H1 (cell line): Measurements from ENCODE around the gene CSNK1G3. TPM values are rescaled to one million over a fixed set of nuclear protein-coding genes. Genes with fewer than 3 reads are reported as not detected.

ENCODE experiments used
- BCL11A ChIP-seq, 2 experiments: IDR thresholded peaks; one replicate each; pipeline ENCODE4 v1.6.1; 2011; ENCODE audit warnings: low read depth in 2 of 2, low read length in 2 of 2, mild to moderate bottlenecking in 2 of 2
- CBX5 ChIP-seq: fragments of 300-800, 300-1000 bp; sonication (generic); IDR thresholded peaks from 2 replicates; pipeline ENCODE4 v1.7.1; 2016; ENCODE audit warnings: antibody characterized with exemption, low read length, low read depth
- CHD2 ChIP-seq: IDR thresholded peaks from 2 replicates; pipeline ENCODE4 v1.6.1; 2012; ENCODE audit warnings: low read length, improper control_type of control experiment
- CTBP2 ChIP-seq: IDR thresholded peaks from 2 replicates; pipeline ENCODE4 v1.7.0; 2011; ENCODE audit warnings: borderline replicate concordance, mild to moderate bottlenecking, moderate library complexity, mixed read lengths, low read length; ENCODE audit not compliant: insufficient read depth, insufficient read length
- GTF2F1 ChIP-seq: IDR thresholded peaks from 2 replicates; pipeline ENCODE4 v1.6.1; 2012; ENCODE audit warnings: low read depth, low read length, improper control_type of control experiment, borderline replicate concordance
- HDAC6 ChIP-seq: IDR thresholded peaks from one replicate; pipeline ENCODE4 v1.7.1; 2012; ENCODE audit warnings: low read depth, mild to moderate bottlenecking, inconsistent platforms, low read length, moderate library complexity
- KDM4A ChIP-seq: IDR thresholded peaks from one replicate; pipeline ENCODE4 v1.7.1; 2012; ENCODE audit warnings: low read depth, mild to moderate bottlenecking, moderate library complexity, low read length, inconsistent platforms; ENCODE audit not compliant: severe bottlenecking
- MAFK ChIP-seq: IDR thresholded peaks from 2 replicates; pipeline ENCODE4 v1.6.1; 2012; ENCODE audit warnings: low read depth, mild to moderate bottlenecking, improper control_type of control experiment, low read length
- PHF8 ChIP-seq: fragments of 200-600 bp; sonication (generic); conservative IDR thresholded peaks from 2 replicates; pipeline ENCODE4 v1.7.1; 2012; ENCODE audit warnings: low read depth, mild to moderate bottlenecking, inconsistent platforms, low read length, moderate library complexity
- POLR2A ChIP-seq, 2 experiments: IDR thresholded peaks; 1 replicate in 1 of 2; 2 replicates in 1 of 2; pipeline ENCODE4 v1.6.1; 2011; ENCODE audit warnings: low read depth in 2 of 2, low read length in 2 of 2, mild to moderate bottlenecking in 2 of 2; ENCODE audit errors: control extremely low read depth in 1 of 2
- POLR2AphosphoS5 ChIP-seq: IDR thresholded peaks from 2 replicates; pipeline ENCODE4 v1.6.1; 2011; ENCODE audit warnings: low read depth, low read length
- POU5F1 ChIP-seq: IDR thresholded peaks from 2 replicates; pipeline ENCODE4 v1.6.1; 2011; ENCODE audit warnings: low read depth, mild to moderate bottlenecking, low read length, moderate library complexity
- SIX5 ChIP-seq: IDR thresholded peaks from 2 replicates; pipeline ENCODE4 v1.6.1; 2011; ENCODE audit warnings: mild to moderate bottlenecking, low read depth, low read length
- SP2 ChIP-seq: IDR thresholded peaks from 2 replicates; pipeline ENCODE4 v1.6.1; 2012; ENCODE audit warnings: mild to moderate bottlenecking, low read length, inconsistent platforms
- SP4 ChIP-seq: IDR thresholded peaks from 2 replicates; pipeline ENCODE4 v1.6.1; 2012; ENCODE audit warnings: low read length, inconsistent platforms
- SUZ12 ChIP-seq: fragments of 200-600 bp; sonication (generic); IDR thresholded peaks from 2 replicates; pipeline ENCODE4 v1.6.1; 2012; ENCODE audit warnings: mild to moderate bottlenecking, inconsistent platforms, low read length, moderate library complexity, mixed read lengths
- TAF1 ChIP-seq: IDR thresholded peaks from 2 replicates; pipeline ENCODE4 v1.6.1; 2011; ENCODE audit warnings: mild to moderate bottlenecking, low read depth, low read length
- TBP ChIP-seq: IDR thresholded peaks from 2 replicates; pipeline ENCODE4 v1.6.1; 2011; ENCODE audit warnings: low read depth, low read length, improper control_type of control experiment
- TCF12 ChIP-seq: IDR thresholded peaks from 2 replicates; pipeline ENCODE4 v1.6.1; 2011; ENCODE audit warnings: low read depth, mild to moderate bottlenecking, low read length
- polyA plus RNA-seq, 7 experiments: library from polyadenylated mRNA; depleted of rRNA in 3 of 7; stranded (reverse) in 5 of 7; unstranded in 2 of 7; fragments of >200 nt in 5 of 7; fragments of 200-250 nt in 2 of 7; gene quantifications; 1 replicate in 5 of 7; 2 replicates in 1 of 7; 4 replicates in 1 of 7; pipeline versions ENCODE4 v1.2.1 to v1.2.3, GENCODE V29; 2011 to 2013; ENCODE audit warnings: missing spikeins in 2 of 7, mixed read lengths in 2 of 7
- total RNA-seq: library from RNA; stranded (reverse); fragmentation: NEBNext Ultra II Directional; extraction: Animal tissue kit (Norgen Biotek cat#: 25700); gene quantifications from 2 replicates; pipeline ENCODE4 v1.2.1, GENCODE V29; 2021
- TF ChIP-seq, protein P1 (sequence below): IDR thresholded peaks from 2 replicates; pipeline ENCODE4 v1.6.1; 2012; ENCODE audit warnings: inconsistent platforms
- TF ChIP-seq, protein P2 (sequence below): IDR thresholded peaks from 2 replicates; pipeline ENCODE4 v1.6.1; 2012; ENCODE audit warnings: inconsistent platforms
- TF ChIP-seq, protein P3 (sequence below): IDR thresholded peaks from 2 replicates; pipeline ENCODE4 v1.6.1; 2012; ENCODE audit warnings: low read length, inconsistent platforms

Gene CSNK1G3
- total and polyA plus RNA-seq, 2 of the 8 experiments (the other 6 are each of a cell fraction or from before 2014, with no cell fraction given): 10.6 to 58.9 TPM

DNA sequence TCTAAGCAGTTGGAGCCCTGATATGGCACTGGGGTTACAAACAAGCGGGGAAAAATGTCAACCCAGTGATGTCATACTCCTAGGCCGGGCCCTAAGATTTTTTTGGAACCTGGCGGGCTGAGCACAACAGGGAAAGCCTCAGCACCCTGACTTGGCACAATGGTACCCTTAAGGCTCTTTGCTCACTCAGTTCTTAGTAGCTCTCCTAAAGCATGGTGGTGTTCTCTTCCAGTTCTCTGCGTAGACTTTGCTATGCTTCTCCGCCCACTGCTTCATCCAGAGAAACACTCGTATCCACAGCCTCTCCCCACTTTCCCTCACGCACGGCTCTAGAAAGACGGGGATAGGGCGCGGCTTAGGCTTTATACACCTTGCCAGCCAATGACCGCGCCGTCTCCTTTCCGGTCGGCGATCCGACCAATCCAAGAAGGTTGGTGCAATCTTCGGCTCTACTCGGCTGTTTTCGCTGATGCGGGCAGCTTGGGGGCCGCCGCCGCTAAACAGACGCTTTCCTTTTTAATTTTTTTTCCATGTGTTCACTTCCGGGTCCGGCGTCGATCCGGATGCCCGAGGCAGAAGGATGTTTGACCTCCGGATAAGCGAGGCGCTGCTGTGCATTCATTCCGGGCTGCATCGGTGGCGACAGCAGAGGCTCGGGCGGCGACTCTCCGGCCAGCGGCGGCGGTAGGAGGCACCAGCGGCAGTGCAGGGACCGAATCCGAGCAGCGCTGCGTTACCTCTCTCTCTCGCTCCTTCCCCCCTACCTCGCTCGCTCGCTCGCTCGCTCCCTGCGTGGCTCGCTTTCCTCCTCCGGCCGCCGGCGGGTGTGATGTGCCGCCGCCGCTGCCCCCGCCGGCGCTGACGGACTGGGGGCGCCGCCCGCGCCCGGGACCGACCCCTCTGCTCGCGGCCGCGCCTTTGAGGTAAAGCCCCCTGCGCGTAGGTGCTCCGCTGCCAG, at the start of gene CSNK1G3 (continued):
- TF ChIP-seq PHF8 (peak; percentile 82), SP4 (peak; percentile 81; the same call in 1 of the 2 replicates), KDM4A (peak; percentile 88), MAFK (0 out of 2 replicates have a peak, but pooled peaks have one; percentile 12), POLR2AphosphoS5 (peak; percentile 97), TCF12 (no peak), TAF1 (peak; percentile 98), BCL11A (IDR thresholded peaks at IDR 0.05; ENCODE audit: low read depth in 2 of 2, low read length in 2 of 2) (no peak), POU5F1 (no peak), SP2 (no peak), HDAC6 (no peak), CBX5 (no peak), SIX5 (no peak), CTBP2 (no peak), GTF2F1 (peak; percentile 70; the same call in 1 of the 2 replicates), TBP (peak; percentile 95), SUZ12 (no peak), CHD2 (no peak), POLR2A (IDR thresholded peaks at IDR 0.05; ENCODE audit: control extremely low read depth in 1 of 2, low read depth in 2 of 2, low read length in 2 of 2) (peak; percentile 97 to 99)
- TF ChIP-seq, protein P1, sequence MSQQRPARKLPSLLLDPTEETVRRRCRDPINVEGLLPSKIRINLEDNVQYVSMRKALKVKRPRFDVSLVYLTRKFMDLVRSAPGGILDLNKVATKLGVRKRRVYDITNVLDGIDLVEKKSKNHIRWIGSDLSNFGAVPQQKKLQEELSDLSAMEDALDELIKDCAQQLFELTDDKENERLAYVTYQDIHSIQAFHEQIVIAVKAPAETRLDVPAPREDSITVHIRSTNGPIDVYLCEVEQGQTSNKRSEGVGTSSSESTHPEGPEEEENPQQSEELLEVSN: no peak
- TF ChIP-seq, protein P2, sequence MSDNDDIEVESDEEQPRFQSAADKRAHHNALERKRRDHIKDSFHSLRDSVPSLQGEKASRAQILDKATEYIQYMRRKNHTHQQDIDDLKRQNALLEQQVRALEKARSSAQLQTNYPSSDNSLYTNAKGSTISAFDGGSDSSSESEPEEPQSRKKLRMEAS: no peak; the same call in 1 of the 2 replicates
- TF ChIP-seq, protein P3, sequence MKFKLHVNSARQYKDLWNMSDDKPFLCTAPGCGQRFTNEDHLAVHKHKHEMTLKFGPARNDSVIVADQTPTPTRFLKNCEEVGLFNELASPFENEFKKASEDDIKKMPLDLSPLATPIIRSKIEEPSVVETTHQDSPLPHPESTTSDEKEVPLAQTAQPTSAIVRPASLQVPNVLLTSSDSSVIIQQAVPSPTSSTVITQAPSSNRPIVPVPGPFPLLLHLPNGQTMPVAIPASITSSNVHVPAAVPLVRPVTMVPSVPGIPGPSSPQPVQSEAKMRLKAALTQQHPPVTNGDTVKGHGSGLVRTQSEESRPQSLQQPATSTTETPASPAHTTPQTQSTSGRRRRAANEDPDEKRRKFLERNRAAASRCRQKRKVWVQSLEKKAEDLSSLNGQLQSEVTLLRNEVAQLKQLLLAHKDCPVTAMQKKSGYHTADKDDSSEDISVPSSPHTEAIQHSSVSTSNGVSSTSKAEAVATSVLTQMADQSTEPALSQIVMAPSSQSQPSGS: peak; percentile 53; the same call in 1 of the 2 replicates
